Vagina (tissue), 2 donors: ENCODE results near the gene TBC1D22A. TPM values are rescaled to one million over a fixed set of nuclear protein-coding genes. Genes with fewer than 3 reads are reported as not detected.

Experiments used
- DNase-seq, 2 donors: peaks; one replicate each; pipeline ENCODE4 v3.0.0-alpha.2; 2017; ENCODE audit errors: extremely low spot score in 2 of 2
- H3K27ac ChIP-seq: fragments of 200-600 bp; sonication (generic); one replicate; pipeline ENCODE4 v1.5.1; 2019
- H3K27me3 ChIP-seq: fragments of 200-600 bp; sonication (generic); one replicate; pipeline ENCODE4 v1.5.1; 2019
- H3K36me3 ChIP-seq, 2 donors: fragments of 200-600 bp; sonication (generic); one replicate each; pipeline ENCODE4 v1.5.1; 2017 to 2019
- H3K4me1 ChIP-seq: fragments of 200-600 bp; sonication (generic); one replicate; pipeline ENCODE4 v1.5.1; 2019
- H3K4me3 ChIP-seq, 2 donors: fragments of 200-600 bp; sonication (generic); 1 replicate in 1 of 2; 2 replicates in 1 of 2; pipeline ENCODE4 v1.5.1; 2016 to 2019
- H3K9me3 ChIP-seq: fragments of 200-600 bp; sonication (generic); one replicate; pipeline ENCODE4 v1.5.1; 2019
- POLR2A ChIP-seq, 2 donors: fragments of 450-650 bp; IDR thresholded peaks; one replicate each; pipeline ENCODE4 v1.6.1; 2017; ENCODE audit warnings: antibody characterized with exemption in 2 of 2, mild to moderate bottlenecking in 2 of 2, moderate library complexity in 2 of 2
- POLR2AphosphoS5 ChIP-seq, 2 donors: sonication (generic); formaldehyde crosslinking; IDR thresholded peaks; one replicate each; pipeline ENCODE4 v1.9.0; 2017; ENCODE audit warnings: antibody characterized with exemption in 2 of 2, mild to moderate bottlenecking in 2 of 2, low read depth in 1 of 2; ENCODE audit not compliant: insufficient read depth in 1 of 2
- intact Hi-C: fragments of 100-400 bp; cut with DNase I; formaldehyde crosslinking; loops from one replicate; pipeline ENCODE4 v1.15.1; 2023
- total RNA-seq: library from RNA; depleted of rRNA; stranded (reverse); fragments of >200 nt; gene quantifications from one replicate; pipeline ENCODE4 v1.2.3, GENCODE V29; 2016
- TF ChIP-seq, protein P1 (sequence below), 3 experiments: fragments of 450-650 bp in 2 of 3; fragments of 200-600 bp in 1 of 3; sonication (generic) in 1 of 3; IDR thresholded peaks; one replicate each; pipeline ENCODE4 v1.5.1; 2017 to 2019; ENCODE audit warnings: antibody characterized with exemption in 3 of 3, mild to moderate bottlenecking in 2 of 3, moderate library complexity in 2 of 3

The TBC1D22A gene
- total RNA-seq, 1 donor from 2014 or later = 38.3 TPM

DNA sequence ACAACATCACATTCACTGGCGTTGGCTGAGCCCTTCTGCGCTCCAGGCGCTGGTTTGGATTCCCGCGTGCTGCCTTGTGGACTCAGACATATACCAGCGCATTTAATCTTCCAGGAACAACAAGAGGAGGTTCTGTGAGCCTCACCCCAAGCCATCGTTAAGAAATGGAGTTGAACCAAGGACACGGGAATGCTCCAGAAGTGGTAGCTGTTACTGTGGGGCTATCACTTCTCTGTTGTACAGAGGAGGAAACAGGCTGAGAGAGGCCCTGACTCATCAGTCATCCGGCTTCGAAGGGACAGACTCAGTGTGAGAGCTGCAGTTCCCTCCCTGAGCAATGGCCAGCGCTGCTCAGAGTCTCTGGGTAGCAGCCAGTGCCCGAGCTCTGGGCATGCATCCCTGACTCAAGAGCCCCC is 291.3 kb downstream of the TBC1D22A start:
- no peaks in the 10 kb centered on the region for H3K27me3 ChIP-seq
- H3K27ac ChIP-seq = no peak overlapping the region
- no peak for TF ChIP-seq POLR2A (IDR thresholded peaks at IDR 0.05)
- TF ChIP-seq POLR2AphosphoS5 (IDR thresholded peaks at IDR 0.05; ENCODE audit: insufficient read depth in 1 of 2, low read depth in 1 of 2) = no peak
- TF ChIP-seq, protein P1, sequence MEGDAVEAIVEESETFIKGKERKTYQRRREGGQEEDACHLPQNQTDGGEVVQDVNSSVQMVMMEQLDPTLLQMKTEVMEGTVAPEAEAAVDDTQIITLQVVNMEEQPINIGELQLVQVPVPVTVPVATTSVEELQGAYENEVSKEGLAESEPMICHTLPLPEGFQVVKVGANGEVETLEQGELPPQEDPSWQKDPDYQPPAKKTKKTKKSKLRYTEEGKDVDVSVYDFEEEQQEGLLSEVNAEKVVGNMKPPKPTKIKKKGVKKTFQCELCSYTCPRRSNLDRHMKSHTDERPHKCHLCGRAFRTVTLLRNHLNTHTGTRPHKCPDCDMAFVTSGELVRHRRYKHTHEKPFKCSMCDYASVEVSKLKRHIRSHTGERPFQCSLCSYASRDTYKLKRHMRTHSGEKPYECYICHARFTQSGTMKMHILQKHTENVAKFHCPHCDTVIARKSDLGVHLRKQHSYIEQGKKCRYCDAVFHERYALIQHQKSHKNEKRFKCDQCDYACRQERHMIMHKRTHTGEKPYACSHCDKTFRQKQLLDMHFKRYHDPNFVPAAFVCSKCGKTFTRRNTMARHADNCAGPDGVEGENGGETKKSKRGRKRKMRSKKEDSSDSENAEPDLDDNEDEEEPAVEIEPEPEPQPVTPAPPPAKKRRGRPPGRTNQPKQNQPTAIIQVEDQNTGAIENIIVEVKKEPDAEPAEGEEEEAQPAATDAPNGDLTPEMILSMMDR (IDR thresholded peaks at IDR 0.05) = no peak
- H3K36me3 ChIP-seq = no peaks in the 10 kb centered on the region
- H3K4me1 ChIP-seq = no peaks in the 10 kb centered on the region
- intact Hi-C loops = no loop called here
- no peak overlapping the region for H3K4me3 ChIP-seq
- no peaks in the 10 kb centered on the region for H3K9me3 ChIP-seq
- DNase-seq = no peak

DNA sequence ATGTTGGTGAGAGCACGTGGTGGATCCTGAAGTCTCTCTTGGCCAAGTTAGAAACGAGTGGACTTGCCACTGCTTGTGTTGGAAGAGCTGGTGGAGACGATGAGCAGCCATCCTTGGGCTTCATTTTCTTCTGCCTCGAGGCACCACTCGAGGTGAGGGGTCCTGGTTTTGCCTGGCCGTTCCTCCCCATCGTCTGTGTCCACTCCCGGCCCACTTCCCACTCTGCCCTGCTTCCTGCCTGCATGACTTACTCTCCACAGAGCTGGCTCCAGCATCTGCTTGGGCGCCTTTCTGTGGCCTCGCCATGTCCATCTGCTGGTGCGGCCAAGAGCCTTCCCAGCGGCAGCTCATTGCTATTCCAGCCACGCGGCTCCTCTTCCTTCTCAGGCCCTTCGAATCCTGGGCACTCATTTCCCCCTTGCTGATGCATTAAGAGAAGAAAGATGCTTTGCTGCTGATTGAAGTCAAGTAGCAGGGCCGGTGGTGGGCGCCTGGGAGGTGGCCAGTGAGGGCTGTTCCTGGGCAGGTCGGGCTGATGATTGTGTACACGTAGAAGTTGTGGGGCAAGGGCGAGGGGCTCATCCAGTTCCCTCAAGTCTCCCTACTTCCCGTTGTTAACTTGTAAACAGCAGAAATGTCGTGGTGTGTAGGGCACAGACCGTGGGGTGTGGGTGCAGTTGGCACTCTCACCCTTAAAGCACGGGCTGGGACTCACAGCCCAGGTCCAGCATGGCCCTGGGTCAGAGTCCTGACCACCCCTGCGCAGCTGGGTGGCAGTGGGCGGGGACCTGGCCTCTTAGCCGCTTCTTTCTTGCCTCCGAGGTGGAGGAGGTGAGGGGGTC is 292.0 kb downstream of the TBC1D22A start:
- no peaks in the 10 kb centered on the region for H3K4me1 ChIP-seq
- no peaks in the 10 kb centered on the region for H3K27me3 ChIP-seq
- H3K36me3 ChIP-seq = no peaks in the 10 kb centered on the region
- no peak overlapping the region for H3K27ac ChIP-seq
- no peak for TF ChIP-seq POLR2A (IDR thresholded peaks at IDR 0.05)
- no peak for TF ChIP-seq POLR2AphosphoS5 (IDR thresholded peaks at IDR 0.05; ENCODE audit: insufficient read depth in 1 of 2, low read depth in 1 of 2)
- TF ChIP-seq, protein P1 (IDR thresholded peaks at IDR 0.05) = no peak
- intact Hi-C loops = no loop called here
- DNase-seq = no peak
- H3K4me3 ChIP-seq = no peak overlapping the region
- no peaks in the 10 kb centered on the region for H3K9me3 ChIP-seq

DNA sequence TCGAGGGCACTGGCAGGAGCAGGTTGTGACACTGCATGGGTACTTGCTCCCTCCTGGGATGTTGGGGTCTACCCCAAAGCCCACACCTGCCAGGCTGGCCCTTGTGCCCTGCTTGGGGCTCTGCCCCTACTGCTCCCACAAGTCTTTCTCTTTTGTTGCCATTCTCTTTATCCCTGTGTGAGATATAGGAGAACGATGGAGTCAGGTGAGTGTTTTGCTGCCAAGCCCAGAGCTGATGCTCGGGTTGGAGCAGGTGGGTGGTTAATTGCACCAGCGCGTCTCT is 292.6 kb downstream of the TBC1D22A start:
- no peaks in the 10 kb centered on the region for H3K9me3 ChIP-seq
- TF ChIP-seq, protein P1 (IDR thresholded peaks at IDR 0.05) = no peak
- TF ChIP-seq POLR2AphosphoS5 (IDR thresholded peaks at IDR 0.05; ENCODE audit: insufficient read depth in 1 of 2, low read depth in 1 of 2) = no peak
- no peak for TF ChIP-seq POLR2A (IDR thresholded peaks at IDR 0.05)
- H3K4me1 ChIP-seq = no peaks in the 10 kb centered on the region
- H3K36me3 ChIP-seq = no peaks in the 10 kb centered on the region
- DNase-seq = no peak
- H3K27ac ChIP-seq = no peak overlapping the region
- no peak overlapping the region for H3K4me3 ChIP-seq
- no peaks in the 10 kb centered on the region for H3K27me3 ChIP-seq
- intact Hi-C loops = no loop called here

DNA sequence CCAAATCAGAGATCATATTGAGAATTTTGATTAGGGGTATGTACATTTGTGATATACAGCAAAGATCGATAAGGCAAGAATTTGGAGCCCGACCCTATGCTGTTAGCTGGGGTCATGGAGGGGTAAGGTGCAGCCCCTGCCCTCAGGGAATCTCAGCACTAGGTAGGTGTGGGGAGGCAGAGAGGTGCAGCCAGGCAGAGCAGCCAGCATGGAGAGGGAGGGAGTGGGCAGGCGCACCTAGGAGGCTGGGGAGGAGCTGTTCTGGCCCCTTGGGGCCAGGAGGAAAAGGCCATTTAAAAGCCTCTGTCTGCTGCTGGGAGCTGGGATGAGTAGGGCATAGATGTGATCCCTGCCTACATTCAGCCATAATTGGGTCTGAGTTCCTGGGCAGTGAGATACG is 293.0 kb downstream of the TBC1D22A start:
- TF ChIP-seq POLR2A (IDR thresholded peaks at IDR 0.05) (no peak), POLR2AphosphoS5 (IDR thresholded peaks at IDR 0.05; ENCODE audit: insufficient read depth in 1 of 2, low read depth in 1 of 2) (no peak)
- TF ChIP-seq, protein P1 (IDR thresholded peaks at IDR 0.05) = no peak
- Histone ChIP-seq H3K9me3 (no peaks in the 10 kb centered on the region), H3K27me3 (no peaks in the 10 kb centered on the region), H3K4me3 (no peak overlapping the region), H3K4me1 (no peaks in the 10 kb centered on the region), H3K36me3 (no peaks in the 10 kb centered on the region), H3K27ac (no peak overlapping the region)
- intact Hi-C loops = no loop called here
- DNase-seq = no peak

GRCh38 chr22:47055921-47056320 is 293.5 kb downstream of the TBC1D22A start:
- intact Hi-C loops = no loop called here
- TF ChIP-seq, protein P1 (IDR thresholded peaks at IDR 0.05) = no peak
- no peak for TF ChIP-seq POLR2AphosphoS5 (IDR thresholded peaks at IDR 0.05; ENCODE audit: insufficient read depth in 1 of 2, low read depth in 1 of 2)
- no peak for TF ChIP-seq POLR2A (IDR thresholded peaks at IDR 0.05)
- no peaks in the 10 kb centered on the region for H3K36me3 ChIP-seq
- H3K27ac ChIP-seq = no peak overlapping the region
- H3K4me3 ChIP-seq = no peak overlapping the region
- H3K9me3 ChIP-seq = no peaks in the 10 kb centered on the region
- no peaks in the 10 kb centered on the region for H3K27me3 ChIP-seq
- H3K4me1 ChIP-seq = no peaks in the 10 kb centered on the region
- DNase-seq = no peak
